K562 (cell line): ENCODE results near the gene KIF26A. TPM values are rescaled to one million over a fixed set of nuclear protein-coding genes. Genes with fewer than 3 reads are reported as not detected.
"Not testable (repeated sequence)": the region's sequence is repeated elsewhere in the genome, so short reads cannot be mapped to it uniquely, and the experiment has no call there.

ENCODE experiments used
- ATAC-seq: fragments of 200-7000 bp; cut with Tn5 transposase; 3 replicates; pipeline ENCODE4 v1.9.1; 2020; ENCODE audit warnings: moderate library complexity
- BruUV-seq: library from RNA; stranded (reverse); fragments of 400-500 nt; replicated peaks from 2 replicates; lab custom pipeline; 2021; lab: Mats Ljungman, UMichigan
- CTCF ChIA-PET: fragments of 300-600 bp; formaldehyde crosslinking; extraction: SDS; loops from one replicate; lab custom pipeline; 2021; ENCODE audit warnings: low intra/inter-chr PET ratio; lab: Yijun Ruan, JAX
- POLR2A ChIA-PET: fragments of 300-600, 350-650 bp; sonication (Branson Sonifier 250); formaldehyde crosslinking; extraction: SDS; loops from one replicate; lab custom pipeline; 2021; ENCODE audit warnings: antibody characterized with exemption, inconsistent platforms; lab: Yijun Ruan, JAX
- DNase-seq, 4 experiments: peaks; one replicate each; pipeline versions ENCODE4 v3.0.0 to v3.0.0-alpha.2; 2011 to 2018; ENCODE audit warnings: low spot score in 3 of 4, mixed read lengths in 3 of 4; ENCODE audit errors: extremely low read depth in 1 of 4
- FAIRE-seq: peaks from 2 replicates; lab custom pipeline; 2011; peaks lifted over from hg19 to GRCh38; lab: Jason Lieb, UNC
- H2AFZ ChIP-seq: 2 replicates; pipeline ENCODE4 v1.6.0; 2011; ENCODE audit warnings: low read depth, low read length, control low read depth, inconsistent platforms
- H3K27ac ChIP-seq: fragments of 200-600 bp; 3 replicates; pipeline ENCODE4 v1.8.0; 2011; ENCODE audit warnings: low read depth, mild to moderate bottlenecking, control low read depth, inconsistent platforms, low read length, moderate library complexity, mixed read lengths; ENCODE audit errors: extremely low read depth
- H3K27me3 ChIP-seq, 2 experiments: fragments of 300-600 bp in 1 of 2; 2 replicates in 1 of 2; 3 replicates in 1 of 2; pipeline versions ENCODE4 v1.6.0 to v1.8.0; 2011; ENCODE audit warnings: inconsistent platforms in 2 of 2, low read length in 2 of 2, mild to moderate bottlenecking in 1 of 2, mixed read lengths in 1 of 2, moderate library complexity in 1 of 2; ENCODE audit not compliant: control insufficient read depth in 2 of 2, insufficient read depth in 2 of 2
- H3K36me3 ChIP-seq: fragments of 300-600 bp; 3 replicates; pipeline ENCODE4 v1.8.0; 2011; ENCODE audit warnings: mild to moderate bottlenecking, low read length, inconsistent platforms; ENCODE audit not compliant: control insufficient read depth, insufficient read depth
- H3K4me1 ChIP-seq, 2 experiments: fragments of 200-600 bp in 1 of 2; replicated peaks in 1 of 2; 2 replicates in 1 of 2; 3 replicates in 1 of 2; pipeline versions ENCODE4 v1.5.1 to v1.8.0; 2011; ENCODE audit warnings: inconsistent platforms in 2 of 2, low read length in 2 of 2, mild to moderate bottlenecking in 1 of 2, mixed read lengths in 1 of 2, moderate library complexity in 1 of 2; ENCODE audit not compliant: control insufficient read depth in 2 of 2, insufficient read depth in 2 of 2
- H3K4me2 ChIP-seq: 2 replicates; pipeline ENCODE4 v1.6.1; 2011; ENCODE audit warnings: low read length, control low read depth, inconsistent platforms, mixed read lengths; ENCODE audit not compliant: insufficient read depth
- H3K4me3 ChIP-seq: fragments of 200-600 bp; sonication (generic), shearing (Covaris generic); 2 replicates; pipeline ENCODE4 v1.5.1; 2016; ENCODE audit warnings: control low read depth, inconsistent platforms
- H3K79me2 ChIP-seq: fragments of 200-600 bp; 3 replicates; pipeline ENCODE4 v1.8.0; 2011; ENCODE audit warnings: low read length, inconsistent platforms; ENCODE audit not compliant: control insufficient read depth, insufficient read depth
- H3K9ac ChIP-seq, 2 experiments: 2 replicates each; pipeline versions ENCODE4 v1.6.0 to v1.6.1; 2011; ENCODE audit warnings: low read depth in 2 of 2, low read length in 2 of 2, control low read depth in 1 of 2, inconsistent platforms in 1 of 2, mild to moderate bottlenecking in 1 of 2, mixed read lengths in 1 of 2; ENCODE audit not compliant: insufficient read depth in 1 of 2
- H3K9me1 ChIP-seq: one replicate; pipeline ENCODE4 v1.6.0; 2011; ENCODE audit warnings: inconsistent platforms, mild to moderate bottlenecking, low read length, moderate library complexity; ENCODE audit not compliant: control insufficient read depth, insufficient read depth
- H3K9me3 ChIP-seq: replicated peaks from 2 replicates; pipeline ENCODE4 v1.5.1; 2011; ENCODE audit warnings: low read depth, low read length, inconsistent platforms; ENCODE audit not compliant: control insufficient read depth, insufficient read depth
- H4K20me1 ChIP-seq: replicated peaks from 2 replicates; pipeline ENCODE4 v1.6.1; 2011; ENCODE audit warnings: low read length, inconsistent platforms, mixed read lengths; ENCODE audit not compliant: control insufficient read depth, insufficient read depth
- BRD9 ChIP-seq: fragments of 450-650 bp; IDR thresholded peaks from 2 replicates; pipeline ENCODE4 v1.6.1; 2018; ENCODE audit warnings: low read depth; ENCODE audit not compliant: partially characterized antibody
- DACH1 ChIP-seq: fragments of 450-650 bp; IDR thresholded peaks from 2 replicates; pipeline ENCODE4 v1.6.1; 2018; ENCODE audit not compliant: partially characterized antibody
- HBP1 ChIP-seq: fragments of 450-650 bp; formaldehyde crosslinking; IDR thresholded peaks from 2 replicates; pipeline ENCODE4 v1.4.0; 2022; ENCODE audit warnings: missing genetic modification characterization
- KDM5B ChIP-seq: fragments of 200-600 bp; sonication (generic); IDR thresholded peaks from 2 replicates; pipeline ENCODE4 v1.6.1; 2012; ENCODE audit warnings: low read depth, mild to moderate bottlenecking, moderate library complexity, low read length, control low read depth, inconsistent platforms; ENCODE audit not compliant: insufficient replicate concordance
- RBM17 ChIP-seq: fragments of 200-400 bp; formaldehyde crosslinking; IDR thresholded peaks from 2 replicates; pipeline ENCODE4 v1.6.1; 2017; ENCODE audit warnings: low read depth, mild to moderate bottlenecking, low read length, borderline replicate concordance
- SMAD4 ChIP-seq: fragments of 250-450 bp; sonication (Bioruptor Pico); conservative IDR thresholded peaks from 2 replicates; pipeline ENCODE4 v1.8.0; 2021; ENCODE audit warnings: inconsistent platforms, mild to moderate bottlenecking, moderate library complexity
- TRIM24 ChIP-seq, 2 experiments: fragments of 450-650 bp; IDR thresholded peaks; 2 replicates each; pipeline ENCODE4 v1.6.1; 2016
- U2AF2 ChIP-seq: fragments of 200-400 bp; formaldehyde crosslinking; optimal IDR thresholded peaks from 2 replicates; pipeline ENCODE3; 2017; ENCODE audit warnings: low read depth, mild to moderate bottlenecking, low read length
- ZNF277 ChIP-seq: fragments of 250-450 bp; sonication (Bioruptor Pico); IDR thresholded peaks from 2 replicates; pipeline ENCODE4 v1.8.0; 2022; ENCODE audit warnings: inconsistent platforms, mild to moderate bottlenecking, moderate library complexity, borderline replicate concordance
- ZNF583 ChIP-seq: fragments of 250-450 bp; sonication (Bioruptor Pico); IDR thresholded peaks from 2 replicates; pipeline ENCODE4 v1.4.0; 2020
- WGBS: fragments of 100-300 bp; shearing (Covaris generic); methylation state at CpG from one replicate; pipeline ENCODE4 v1.1.6; 2016; ENCODE audit warnings: low coverage, mixed read lengths; ENCODE audit not compliant: insufficient coverage; ENCODE audit errors: missing lambda C conversion rate; 5-methylcytosine and 5-hydroxymethylcytosine counted together
- in situ Hi-C: fragments of 300-500 bp; cut with MboI; formaldehyde crosslinking; loops from 4 replicates; pipeline ENCODE4 v1.15.0; 2018; ENCODE audit warnings: inconsistent platforms, mixed read lengths
- intact Hi-C: fragments of 100-400 bp; cut with micrococcal nuclease; formaldehyde crosslinking; loops from 2 replicates; pipeline ENCODE4 v1.14.2; 2022
- polyA plus RNA-seq, 8 experiments: library from polyadenylated mRNA; depleted of rRNA in 4 of 8; stranded (reverse) in 5 of 8; unstranded in 3 of 8; fragments of >200 nt; fragmentation: Nextera tagmentation in 2 of 8; fragmentation: Illumina TruSeq in 1 of 8; extraction: Ambion mirVana in 2 of 8; extraction: Trizol in 1 of 8; gene quantifications; 2 replicates each; pipeline versions ENCODE4 v1.2.1 to v1.2.3, GENCODE V29; 2011 to 2014; ENCODE audit warnings: inconsistent platforms in 1 of 8, missing spikeins in 1 of 8
- total RNA-seq, 7 experiments: library from RNA; depleted of rRNA in 6 of 7; stranded (reverse); fragments of >200 nt in 6 of 7; fragmentation: Illumina TruSeq in 2 of 7; extraction: Trizol in 2 of 7; gene quantifications; 2 replicates each; pipeline versions ENCODE4 v1.2.1 to v1.2.3, GENCODE V29; 2011 to 2021; ENCODE audit warnings: low replicate concordance in 1 of 7

The KIF26A gene
- total and polyA plus RNA-seq, 9 of the 15 experiments (the other 6 are each of a cell fraction or from before 2014, with no cell fraction given): 0.04 TPM; not detected in 8

GRCh38 chr14:104209071-104209470, 70.7 kb downstream of the KIF26A start:
- H3K4me1 ChIP-seq, DNase-seq, BruUV-seq, H3K27ac ChIP-seq, H3K9ac ChIP-seq, H3K4me3 ChIP-seq, H3K9me3 ChIP-seq, H2AFZ ChIP-seq, POLR2A ChIA-PET, H4K20me1 ChIP-seq, H3K9me1 ChIP-seq, H3K36me3 ChIP-seq, in situ Hi-C loops, intact Hi-C loops, FAIRE-seq, CTCF ChIA-PET, ATAC-seq, H3K4me2 ChIP-seq, H3K79me2 ChIP-seq: not testable (repeated sequence)
- H3K27me3 ChIP-seq: peaks cover 0 to 11% of the 10 kb centered on the region in 2 experiments; a peak in 2 of 5 replicates
- 1% methylated on average over 7 of the region's 15 CpGs for WGBS

- H3K4me3 ChIP-seq: no peak overlapping the region
- 0% methylated on average over 15 of the region's 21 CpGs for WGBS
- FAIRE-seq (no peak), DNase-seq (no peak), ATAC-seq (no peak)
- TF ChIP-seq TRIM24 (IDR thresholded peaks at IDR 0.05) (no peak), SMAD4 (CRISPR knock-in tag) (no peak), ZNF583 (CRISPR knock-in tag) (no peak), U2AF2 (no peak), BRD9 (no peak), ZNF277 (no peak), KDM5B (no peak), RBM17 (no peak), DACH1 (no peak), HBP1 (CRISPR knock-in tag) (no peak)
- H3K9me1 ChIP-seq: no peaks in the 10 kb centered on the region
- intact Hi-C loops (no loop called here), in situ Hi-C loops (no loop called here)
- CTCF ChIA-PET: no interaction called here
- no peak overlapping the region for H2AFZ ChIP-seq
- POLR2A ChIA-PET: interaction anchor here (0.9 kb wide), 1 partner anchor 8 kb away, joined by 3 read pairs; no protein-coding TSS in a partner anchor
- H3K4me1 ChIP-seq: no peaks in the 10 kb centered on the region; a peak in 1 of 5 replicates
- no peak overlapping the region for H3K27ac ChIP-seq
- BruUV-seq: no TSS peak
- no peak overlapping the region for H3K4me2 ChIP-seq
- H3K9ac ChIP-seq: no peak overlapping the region
- peaks cover 0 to 11% of the 10 kb centered on the region in 2 experiments; a peak in 2 of 5 replicates for H3K27me3 ChIP-seq
- no peaks in the 10 kb centered on the region for H4K20me1 ChIP-seq
- no peaks in the 10 kb centered on the region for H3K79me2 ChIP-seq
- no peaks in the 10 kb centered on the region for H3K9me3 ChIP-seq
- no peaks in the 10 kb centered on the region for H3K36me3 ChIP-seq
These were observed 71.8 kb downstream of the KIF26A start for GRCh38 chr14:104209985-104210816.
